GM13976 (cell line): ENCODE results near the gene PTAFR.
"Not testable (repeated sequence)": the region's sequence is repeated elsewhere in the genome, so short reads cannot be mapped to it uniquely, and the experiment has no call there.

Experiments used
- DNase-seq: peaks from one replicate; pipeline ENCODE4 v3.0.0; 2012; ENCODE audit warnings: low spot score
- CTCF ChIP-seq: IDR thresholded peaks from 2 replicates; pipeline ENCODE4 v1.5.1; 2012; ENCODE audit warnings: borderline replicate concordance, mild to moderate bottlenecking; ENCODE audit not compliant: insufficient read depth; ENCODE audit errors: extremely low read depth, missing control alignments, control extremely low read depth
- in situ Hi-C: fragments of 300-500 bp; cut with MboI; formaldehyde crosslinking; loops from one replicate; pipeline ENCODE4 v1.12.0; 2022; ENCODE audit warnings: low sequenced_read_pairs, mixed read lengths, inconsistent platforms; ENCODE audit not compliant: unreplicated experiment

Gene PTAFR

GRCh38 chr1:28147264-28148094 lies 29.0 kb downstream of the PTAFR start:
- no peak for TF ChIP-seq CTCF
- in situ Hi-C loops, result no loop called here
- no peak for DNase-seq

DNA sequence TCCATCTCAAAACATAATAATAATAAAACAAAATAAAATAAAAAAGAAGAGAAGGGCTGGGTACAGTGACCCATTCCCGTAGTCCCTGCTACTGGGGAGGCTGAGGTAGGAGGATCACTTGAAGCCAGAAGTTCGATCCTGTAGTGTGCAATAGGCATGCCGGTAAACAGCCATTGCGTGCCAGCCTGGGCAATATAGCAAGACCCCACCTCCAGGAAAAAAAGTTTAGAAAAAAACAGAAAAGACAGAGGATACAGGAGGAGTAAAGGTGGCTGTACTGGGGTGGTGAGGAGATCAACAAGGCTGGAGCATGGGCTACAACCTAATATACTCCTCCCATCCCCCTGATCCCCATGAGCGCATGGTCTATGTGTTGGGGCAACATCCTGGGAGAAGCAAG lies 30.8 kb downstream of the PTAFR start:
- in situ Hi-C loops, result no loop called here
- DNase-seq, result no peak
- no peak for TF ChIP-seq CTCF

GRCh38 chr1:28144203-28145135 lies 32.0 kb downstream of the PTAFR start:
- in situ Hi-C loops, result no loop called here
- no peak for TF ChIP-seq CTCF
- peak; percentile 84 for DNase-seq

DNA sequence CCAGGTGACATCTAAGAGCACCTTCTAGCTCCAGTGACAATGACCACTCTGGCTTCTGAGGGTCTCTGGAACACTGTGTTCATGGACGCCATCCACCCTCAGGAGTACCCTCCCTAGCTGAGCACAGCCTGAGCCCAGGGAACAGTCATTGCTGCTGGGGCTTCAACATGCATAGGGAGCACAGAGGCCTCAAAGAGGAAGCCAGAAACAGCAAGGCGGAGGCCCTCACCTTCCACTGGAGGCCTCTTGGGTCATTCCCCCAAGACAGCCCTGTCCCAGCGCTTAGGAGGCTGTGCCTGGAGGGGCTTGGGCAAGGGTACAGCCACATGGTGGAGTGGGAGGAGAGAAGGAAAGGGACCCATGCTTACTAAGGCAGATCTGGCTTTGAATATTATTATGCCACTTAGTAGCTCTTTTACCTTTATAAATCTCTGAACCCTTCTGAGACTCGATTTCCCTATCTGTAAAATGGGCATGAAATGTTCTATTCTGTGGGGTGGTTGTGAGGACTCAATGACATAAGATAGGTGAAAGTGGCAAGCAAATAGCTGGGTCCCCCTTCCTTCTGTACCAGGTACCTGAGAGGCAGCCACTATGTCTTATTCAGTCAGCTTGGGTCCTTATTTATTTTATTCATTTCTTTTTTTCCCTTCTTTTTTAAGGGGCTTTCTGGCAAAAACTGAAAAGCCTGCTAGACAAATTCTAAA lies 32.8 kb downstream of the PTAFR start:
- no peak for DNase-seq
- in situ Hi-C loops, result no loop called here
- TF ChIP-seq CTCF, result no peak

DNA sequence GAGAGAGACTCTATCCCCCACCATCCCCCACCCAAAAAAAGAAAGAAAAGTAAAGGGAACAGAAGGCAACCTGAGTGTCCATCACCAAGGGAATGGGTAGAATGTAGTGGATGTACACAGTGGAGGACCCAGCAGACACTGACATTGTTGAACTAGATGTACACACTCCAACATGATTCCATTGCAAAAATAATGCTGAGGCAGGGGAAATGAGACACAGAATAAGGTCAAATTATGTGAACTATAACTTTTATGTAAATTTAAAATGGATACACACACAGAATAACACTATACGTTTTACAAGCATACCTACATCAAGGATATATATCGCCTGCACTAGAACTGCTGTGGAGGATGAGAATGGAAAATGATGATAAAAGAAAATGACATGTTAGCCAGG lies 34.8 kb downstream of the PTAFR start:
- in situ Hi-C loops, result no loop called here
- no peak for DNase-seq
- TF ChIP-seq CTCF, result no peak

DNA sequence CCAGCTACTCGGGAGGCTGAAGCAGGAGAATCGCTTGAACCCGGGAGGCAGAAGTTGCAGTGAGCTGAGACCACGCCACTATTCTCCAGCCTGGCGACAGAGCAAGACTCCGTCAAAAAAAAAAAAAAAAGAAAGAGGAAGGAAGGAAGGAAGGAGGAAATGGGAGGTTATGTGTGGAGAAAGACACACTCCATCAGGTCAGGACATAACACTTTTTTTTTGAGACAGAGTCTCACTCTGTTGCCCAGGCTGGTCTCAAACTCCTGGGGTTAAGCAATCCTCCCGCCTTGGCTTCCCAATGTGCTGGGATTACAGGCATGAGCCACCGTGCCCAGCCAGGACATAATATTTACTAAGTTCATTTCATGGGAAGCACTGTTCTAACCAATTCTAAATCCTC lies 36.6 kb downstream of the PTAFR start:
- DNase-seq, in situ Hi-C loops: not testable (repeated sequence)
